Activated CD8-positive, alpha-beta T cell treated with anti-CD3 and anti-CD28 coated beads for 36 hours (primary cell): ENCODE data around the gene KLRC4. TPM values are rescaled to one million over a fixed set of nuclear protein-coding genes. Genes with fewer than 3 reads are reported as not detected.
"Not testable (repeated sequence)": the region's sequence is repeated elsewhere in the genome, so short reads cannot be mapped to it uniquely, and the experiment has no call there.

Experiments used
- ATAC-seq: fragments of 200-7000 bp; cut with Tn5 transposase; one replicate; pipeline ENCODE4 v1.10.0; 2021; ENCODE audit warnings: mild to moderate bottlenecking, moderate library complexity
- CTCF ChIA-PET: fragments of 350-600 bp; sonication (Branson Sonifier 250); formaldehyde crosslinking; loops from one replicate; lab custom pipeline; 2021; ENCODE audit warnings: antibody characterized with exemption; lab: Charles Lee
- POLR2A ChIA-PET: fragments of 350-600 bp; sonication (Branson Sonifier 250); formaldehyde crosslinking; loops from one replicate; lab custom pipeline; 2021; ENCODE audit warnings: antibody characterized with exemption; lab: Charles Lee
- DNase-seq: peaks from one replicate; pipeline ENCODE4 v3.0.0-alpha.2; 2020
- H3K27ac Mint-ChIP-seq: one replicate; pipeline ENCODE4 v1.8.0; 2021; ENCODE audit warnings: mild to moderate bottlenecking, mixed read lengths
- H3K27me3 Mint-ChIP-seq: one replicate; pipeline ENCODE4 v1.8.0; 2021; ENCODE audit warnings: mixed read lengths
- H3K36me3 Mint-ChIP-seq: one replicate; pipeline ENCODE4 v1.8.0; 2021; ENCODE audit warnings: low read depth, mixed read lengths
- H3K4me1 Mint-ChIP-seq: one replicate; pipeline ENCODE4 v1.8.0; 2021; ENCODE audit warnings: low read depth, mixed read lengths
- H3K4me3 Mint-ChIP-seq: one replicate; pipeline ENCODE4 v1.8.0; 2021; ENCODE audit warnings: mild to moderate bottlenecking, moderate library complexity, mixed read lengths
- H3K9me3 Mint-ChIP-seq: one replicate; pipeline ENCODE4 v1.8.0; 2021; ENCODE audit warnings: mixed read lengths
- CTCF ChIP-seq: fragments of 200-600 bp; IDR thresholded peaks from one replicate; pipeline ENCODE4 v1.8.0; 2022; ENCODE audit warnings: antibody characterized with exemption, mild to moderate bottlenecking
- intact Hi-C: fragments of 100-400 bp; cut with micrococcal nuclease; formaldehyde crosslinking; loops from one replicate; pipeline ENCODE4 v1.10.0; 2022
- total RNA-seq, 2 experiments: library from RNA; stranded (reverse); gene quantifications; one replicate each; pipeline ENCODE4 v1.2.3, GENCODE V29; 2021

Gene KLRC4
- total RNA-seq, 2 experiments from 2014 or later = 2.9 to 3.7 TPM

- peak; percentile 48 for DNase-seq
- H3K27me3 Mint-ChIP-seq = no peaks in the 10 kb centered on the region
- POLR2A ChIA-PET = interaction anchor here (0.7 to 6.3 kb wide), 23 partner anchors 8 to 741 kb away, joined by 3 to 139 read pairs (median 4); partner anchors contain the start of genes CD69 and CLEC2D
- CTCF ChIA-PET = interaction anchor here (1.0 to 1.2 kb wide), 3 partner anchors 23 to 166 kb away, joined by 3 to 8 read pairs (median 3); no protein-coding TSS in a partner anchor
- H3K4me3 Mint-ChIP-seq = peak overlapping the region; percentile 90
- H3K36me3 Mint-ChIP-seq = peaks cover 57% of the 10 kb centered on the region
- ATAC-seq = no peak
- intact Hi-C loops = loop anchor here (10.0 kb wide), 1 partner anchor 714 kb away; no protein-coding TSS in a partner anchor
- H3K27ac Mint-ChIP-seq = peak overlapping the region; percentile 95
- peaks cover 46% of the 10 kb centered on the region for H3K4me1 Mint-ChIP-seq
- no peak for TF ChIP-seq CTCF
- H3K9me3 Mint-ChIP-seq = peaks cover 6% of the 10 kb centered on the region
Measured at GRCh38 chr12:10388624-10389413, 20.7 kb downstream of the KLRC4 start.

GRCh38 chr12:10387498-10387897 lies 22.1 kb downstream of the KLRC4 start:
- intact Hi-C loops = loop anchor here (10.0 kb wide), 1 partner anchor 713 kb away; no protein-coding TSS in a partner anchor
- H3K4me3 Mint-ChIP-seq = peak overlapping the region; percentile 90
- H3K36me3 Mint-ChIP-seq = peaks cover 68% of the 10 kb centered on the region
- peak; percentile 47 for DNase-seq
- ATAC-seq, H3K9me3 Mint-ChIP-seq, H3K27me3 Mint-ChIP-seq: not testable (repeated sequence)
- H3K4me1 Mint-ChIP-seq = peaks cover 44% of the 10 kb centered on the region
- peak overlapping the region; percentile 95 for H3K27ac Mint-ChIP-seq
- ChIA-PET POLR2A (interaction anchor here (0.9 to 6.3 kb wide), 24 partner anchors 8 to 740 kb away, joined by 3 to 139 read pairs (median 6); partner anchors contain the start of genes CD69 and CLEC2D), CTCF (interaction anchor here (1.2 to 2.1 kb wide), 3 partner anchors 21 to 170 kb away, joined by 3 to 6 read pairs (median 6); no protein-coding TSS in a partner anchor)

- no peak for ATAC-seq
- DNase-seq = no peak
- ChIA-PET CTCF (interaction anchor here (1.2 to 2.7 kb wide), 4 partner anchors 20 to 171 kb away, joined by 3 to 13 read pairs (median 6); no protein-coding TSS in a partner anchor), POLR2A (interaction anchor here (0.6 to 6.3 kb wide), 21 partner anchors 9 to 740 kb away, joined by 3 to 139 read pairs (median 6); partner anchors contain the start of genes CD69 and CLEC2D)
- Mint-ChIP-seq H3K27ac (peak overlapping the region; percentile 95), H3K9me3 (peaks cover 6% of the 10 kb centered on the region), H3K36me3 (peaks cover 74% of the 10 kb centered on the region), H3K27me3 (no peaks in the 10 kb centered on the region), H3K4me1 (peaks cover 39% of the 10 kb centered on the region), H3K4me3 (peak overlapping the region; percentile 90)
- no peak for TF ChIP-seq CTCF
- intact Hi-C loops = loop anchor here (10.0 kb wide), 1 partner anchor 712 kb away; no protein-coding TSS in a partner anchor
Measured at GRCh38 chr12:10386857-10387256, 22.7 kb downstream of the KLRC4 start.

GRCh38 chr12:10385166-10385613 lies 24.4 kb downstream of the KLRC4 start:
- peak; percentile 68 for ATAC-seq

More at GRCh38 chr12:10385166-10385613, 24.4 kb downstream of the KLRC4 start:
- peaks cover 6% of the 10 kb centered on the region for H3K9me3 Mint-ChIP-seq
- H3K36me3 Mint-ChIP-seq = peaks cover 91% of the 10 kb centered on the region
- H3K4me3 Mint-ChIP-seq = peak overlapping the region; percentile 90
- H3K27ac Mint-ChIP-seq = peak overlapping the region; percentile 92
- POLR2A ChIA-PET = interaction anchor here (0.9 to 6.3 kb wide), 10 partner anchors 9 to 734 kb away, joined by 3 to 139 read pairs (median 5); partner anchors contain the start of genes CD69, CLEC2D and GABARAPL1
- H3K4me1 Mint-ChIP-seq = peaks cover 47% of the 10 kb centered on the region
- CTCF ChIA-PET = interaction anchor here (0.6 to 2.7 kb wide), 8 partner anchors 11 to 172 kb away, joined by 3 to 13 read pairs (median 4); no protein-coding TSS in a partner anchor
- DNase-seq = no peak
- intact Hi-C loops = loop anchor here (10.0 kb wide), 1 partner anchor 710 kb away; no protein-coding TSS in a partner anchor
- no peaks in the 10 kb centered on the region for H3K27me3 Mint-ChIP-seq
- no peak for TF ChIP-seq CTCF
